MM.1S (cell line): ENCODE results near the gene NOC4L.

Experiments used
- EZH2 ChIP-seq: fragments of 300-600 bp; sonication (generic); optimal IDR thresholded peaks from 2 replicates; pipeline ENCODE3; 2017; ENCODE audit warnings: low read depth, mild to moderate bottlenecking, antibody characterized with exemption, low read length, mixed read lengths
- EZH2phosphoT487 ChIP-seq: fragments of 300-600 bp; sonication (generic); IDR thresholded peaks from 2 replicates; pipeline ENCODE4 v1.6.1; 2018; ENCODE audit warnings: antibody characterized with exemption, low read length
- TF ChIP-seq, protein P1 (sequence below): fragments of 300-600 bp; sonication (generic); IDR thresholded peaks from 2 replicates; pipeline ENCODE4 v1.5.1; 2016; ENCODE audit warnings: antibody characterized with exemption, low read length, mixed read lengths

DNA sequence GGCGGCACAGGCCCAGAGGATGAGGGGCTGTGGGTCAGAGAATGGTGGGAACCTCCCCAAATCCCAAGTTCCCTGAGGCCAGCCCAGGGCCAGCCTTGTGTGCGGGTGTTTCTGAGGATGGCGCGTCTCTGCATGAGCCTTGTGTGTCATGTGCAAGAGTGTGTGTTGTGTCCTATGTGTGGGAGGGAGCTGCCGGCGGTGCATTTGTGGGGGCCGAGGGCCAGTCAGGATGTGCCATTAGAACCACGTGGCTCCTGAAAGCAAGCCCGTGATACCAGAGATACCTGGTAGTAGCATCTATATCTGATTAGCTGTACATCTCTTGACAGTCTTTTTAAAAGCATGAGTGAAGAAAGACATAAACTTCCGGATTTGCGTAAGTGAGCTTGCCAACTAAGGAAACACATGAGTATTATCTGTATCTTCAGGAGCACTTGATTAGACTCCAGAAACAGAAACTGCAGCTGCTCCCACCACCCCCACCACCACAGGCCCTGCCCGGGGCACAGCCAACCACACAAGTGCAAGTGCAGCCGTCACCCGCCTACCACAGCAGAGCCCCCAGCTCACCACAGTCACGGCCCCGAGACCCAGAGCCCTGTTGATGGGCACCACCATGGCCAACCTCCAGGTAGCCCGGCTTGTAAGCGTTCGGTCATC is 19.4 kb upstream of the NOC4L start:
- TF ChIP-seq EZH2phosphoT487 (no peak), EZH2 (no peak)
- TF ChIP-seq, protein P1, sequence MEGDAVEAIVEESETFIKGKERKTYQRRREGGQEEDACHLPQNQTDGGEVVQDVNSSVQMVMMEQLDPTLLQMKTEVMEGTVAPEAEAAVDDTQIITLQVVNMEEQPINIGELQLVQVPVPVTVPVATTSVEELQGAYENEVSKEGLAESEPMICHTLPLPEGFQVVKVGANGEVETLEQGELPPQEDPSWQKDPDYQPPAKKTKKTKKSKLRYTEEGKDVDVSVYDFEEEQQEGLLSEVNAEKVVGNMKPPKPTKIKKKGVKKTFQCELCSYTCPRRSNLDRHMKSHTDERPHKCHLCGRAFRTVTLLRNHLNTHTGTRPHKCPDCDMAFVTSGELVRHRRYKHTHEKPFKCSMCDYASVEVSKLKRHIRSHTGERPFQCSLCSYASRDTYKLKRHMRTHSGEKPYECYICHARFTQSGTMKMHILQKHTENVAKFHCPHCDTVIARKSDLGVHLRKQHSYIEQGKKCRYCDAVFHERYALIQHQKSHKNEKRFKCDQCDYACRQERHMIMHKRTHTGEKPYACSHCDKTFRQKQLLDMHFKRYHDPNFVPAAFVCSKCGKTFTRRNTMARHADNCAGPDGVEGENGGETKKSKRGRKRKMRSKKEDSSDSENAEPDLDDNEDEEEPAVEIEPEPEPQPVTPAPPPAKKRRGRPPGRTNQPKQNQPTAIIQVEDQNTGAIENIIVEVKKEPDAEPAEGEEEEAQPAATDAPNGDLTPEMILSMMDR = no peak
